Activated CD4-positive, alpha-beta T cell treated with anti-CD3 and anti-CD28 coated beads, Interleukin-2, amount 50 U/mL, for 48 hours (primary cell): ENCODE results near the gene ARHGAP42.
"Not testable (repeated sequence)": the region's sequence is repeated elsewhere in the genome, so short reads cannot be mapped to it uniquely, and the experiment has no call there.

Experiments
- DNase-seq, 2 experiments: peaks; one replicate each; pipeline ENCODE4 v3.0.0-alpha.2; 2020

The ARHGAP42 gene, protein sequence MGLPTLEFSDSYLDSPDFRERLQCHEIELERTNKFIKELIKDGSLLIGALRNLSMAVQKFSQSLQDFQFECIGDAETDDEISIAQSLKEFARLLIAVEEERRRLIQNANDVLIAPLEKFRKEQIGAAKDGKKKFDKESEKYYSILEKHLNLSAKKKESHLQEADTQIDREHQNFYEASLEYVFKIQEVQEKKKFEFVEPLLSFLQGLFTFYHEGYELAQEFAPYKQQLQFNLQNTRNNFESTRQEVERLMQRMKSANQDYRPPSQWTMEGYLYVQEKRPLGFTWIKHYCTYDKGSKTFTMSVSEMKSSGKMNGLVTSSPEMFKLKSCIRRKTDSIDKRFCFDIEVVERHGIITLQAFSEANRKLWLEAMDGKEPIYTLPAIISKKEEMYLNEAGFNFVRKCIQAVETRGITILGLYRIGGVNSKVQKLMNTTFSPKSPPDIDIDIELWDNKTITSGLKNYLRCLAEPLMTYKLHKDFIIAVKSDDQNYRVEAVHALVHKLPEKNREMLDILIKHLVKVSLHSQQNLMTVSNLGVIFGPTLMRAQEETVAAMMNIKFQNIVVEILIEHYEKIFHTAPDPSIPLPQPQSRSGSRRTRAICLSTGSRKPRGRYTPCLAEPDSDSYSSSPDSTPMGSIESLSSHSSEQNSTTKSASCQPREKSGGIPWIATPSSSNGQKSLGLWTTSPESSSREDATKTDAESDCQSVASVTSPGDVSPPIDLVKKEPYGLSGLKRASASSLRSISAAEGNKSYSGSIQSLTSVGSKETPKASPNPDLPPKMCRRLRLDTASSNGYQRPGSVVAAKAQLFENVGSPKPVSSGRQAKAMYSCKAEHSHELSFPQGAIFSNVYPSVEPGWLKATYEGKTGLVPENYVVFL

DNA sequence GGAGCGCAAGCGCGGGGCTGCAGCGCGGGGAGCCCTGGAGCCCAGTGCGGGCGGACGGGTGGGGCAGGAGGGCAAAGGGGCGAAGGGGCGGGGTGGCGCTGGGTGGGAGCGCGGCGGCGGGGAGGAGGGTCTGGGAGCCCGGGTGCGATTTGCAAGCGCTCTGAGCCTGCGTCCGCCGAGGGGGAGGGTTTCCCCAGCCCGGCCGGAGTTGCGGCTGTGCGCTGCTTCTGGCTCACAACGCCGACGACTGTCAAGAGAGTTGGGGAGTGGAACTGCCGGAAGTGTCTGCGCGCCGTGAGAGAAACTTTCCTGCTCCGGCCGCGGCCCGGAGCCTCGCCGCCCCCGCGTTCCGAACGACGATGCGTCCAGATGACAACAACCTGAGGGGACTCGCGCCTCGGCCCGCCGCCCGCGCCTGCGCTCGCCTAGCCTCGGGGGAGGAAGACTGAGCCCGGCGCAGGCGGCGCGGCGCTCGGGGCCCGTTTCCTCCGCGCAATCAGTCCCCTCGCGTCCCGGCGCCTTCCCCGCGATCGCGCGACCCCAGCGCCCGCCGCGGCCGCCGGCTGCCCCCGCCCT is at the start of gene ARHGAP42:
Gene ARHGAP42 (plus strand): TSS at position 235 of the 576 bp plus-strand sequence. CDS start 391 bp downstream, outside the sequence.
- peak; percentile 7 to 25 for DNase-seq

DNA sequence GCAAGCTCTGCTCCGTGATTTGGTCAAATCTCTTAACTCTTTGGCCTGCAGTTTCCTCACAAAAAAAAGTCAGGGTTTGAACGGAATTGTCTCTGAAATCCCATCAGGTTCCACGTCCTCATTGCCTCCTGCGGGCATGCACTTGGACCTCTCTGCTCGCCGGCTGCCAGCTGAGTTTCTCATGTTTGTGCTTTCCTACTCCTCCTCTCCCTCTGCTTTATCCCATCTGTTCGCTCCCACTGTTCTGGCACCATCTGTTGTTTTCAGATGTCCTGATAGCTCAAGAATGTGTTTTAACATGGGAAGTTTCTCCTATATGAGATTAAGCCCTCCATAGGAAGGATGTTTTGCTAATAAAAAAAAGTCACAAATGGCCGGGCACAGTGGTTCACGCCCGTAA is 49.4 kb upstream of the ARHGAP42 start:
- no peak for DNase-seq

DNA sequence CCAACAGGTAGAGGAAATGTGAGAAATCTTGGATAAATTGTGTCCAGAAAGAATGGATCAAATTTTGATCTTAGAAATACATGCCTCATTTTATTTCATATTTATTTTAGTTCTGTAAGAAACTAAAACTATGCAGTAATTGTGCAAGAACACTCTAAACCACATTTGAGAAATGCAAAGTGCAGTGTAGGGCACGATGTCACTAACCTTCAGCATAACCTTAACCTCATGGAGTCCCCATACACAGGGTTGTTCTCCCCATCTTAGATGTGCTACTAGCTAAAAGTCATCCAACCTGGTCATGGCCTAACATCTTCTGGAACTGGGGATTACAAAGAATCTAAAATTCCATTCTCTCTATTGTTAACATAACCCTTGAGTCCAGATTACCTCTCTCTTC is 48.4 kb upstream of the ARHGAP42 start:
- no peak for DNase-seq

DNA sequence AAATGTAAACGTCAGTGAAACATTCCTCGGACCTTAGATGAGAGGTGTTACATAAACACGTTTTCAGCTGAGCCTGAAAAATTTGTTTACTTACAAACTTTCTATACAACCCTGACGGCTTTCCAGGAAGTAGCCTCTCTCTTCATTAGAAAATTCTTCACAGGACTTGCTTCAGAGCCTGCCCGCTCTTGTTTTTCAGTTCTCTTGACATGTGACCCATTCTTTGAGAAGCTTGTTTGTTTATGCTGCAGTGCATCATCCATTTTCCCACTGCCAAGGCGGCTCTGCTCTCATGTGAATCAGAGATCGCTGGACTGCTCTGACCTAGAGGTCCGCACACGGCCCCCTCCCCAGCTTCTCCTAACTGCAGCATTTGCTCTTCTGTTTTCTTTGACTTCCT is 47.9 kb upstream of the ARHGAP42 start:
- DNase-seq: no peak

DNA sequence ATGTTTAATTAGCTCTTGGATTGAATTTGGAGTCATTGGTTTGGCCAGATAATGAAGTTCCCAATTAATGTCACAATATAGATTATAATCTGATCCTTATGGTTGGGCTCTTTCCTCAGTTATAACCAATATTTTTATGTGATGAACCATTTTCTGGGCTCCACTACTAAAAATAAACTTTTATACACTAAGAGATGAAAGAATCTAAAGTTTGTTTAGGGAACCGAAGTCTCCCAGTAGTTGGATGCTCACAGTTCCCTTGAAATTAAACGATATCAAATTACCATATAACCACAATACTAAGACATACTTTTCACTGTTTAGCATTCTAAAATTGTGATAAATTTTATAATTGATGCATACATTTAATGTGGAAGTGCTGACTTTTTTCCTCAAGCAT is 47.0 kb upstream of the ARHGAP42 start:
- DNase-seq: no peak

DNA sequence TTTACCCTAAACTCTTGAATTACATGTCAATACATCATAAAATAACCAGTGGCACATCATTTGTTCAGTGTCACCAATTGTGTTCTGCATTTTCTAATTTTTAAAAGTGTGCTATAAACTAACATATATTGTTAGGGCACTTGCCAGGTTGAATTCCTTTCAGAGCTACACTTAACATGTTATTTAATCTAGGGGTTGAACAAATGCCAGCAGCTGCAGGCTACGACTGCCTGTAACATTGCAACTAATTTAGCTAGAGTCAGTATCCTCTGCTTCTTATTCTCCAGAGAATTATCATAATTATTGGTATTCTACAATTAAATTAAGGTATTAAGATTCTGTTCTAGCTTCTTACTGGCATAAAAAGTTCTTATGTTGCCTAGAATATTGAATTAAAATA is 46.4 kb upstream of the ARHGAP42 start:
- no peak for DNase-seq

DNA sequence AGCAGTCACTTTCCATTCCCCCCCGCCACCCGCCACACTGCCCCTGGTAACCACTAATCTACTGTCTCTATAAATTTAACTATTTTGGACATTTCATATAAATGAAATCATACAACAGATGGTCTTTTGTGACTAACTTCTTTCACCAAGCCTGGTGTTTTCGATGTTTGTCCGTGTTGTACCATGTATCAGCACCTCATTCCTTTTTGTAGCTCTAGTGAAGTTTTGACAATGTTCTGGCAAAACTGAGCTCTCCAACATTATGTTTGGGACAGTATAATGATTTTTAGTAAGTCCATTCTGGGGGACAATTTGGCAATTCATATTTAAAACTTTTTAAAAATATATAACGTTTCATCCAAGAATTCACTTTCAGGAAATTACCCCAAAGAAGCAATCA is 45.6 kb upstream of the ARHGAP42 start:
- DNase-seq: no peak

DNA sequence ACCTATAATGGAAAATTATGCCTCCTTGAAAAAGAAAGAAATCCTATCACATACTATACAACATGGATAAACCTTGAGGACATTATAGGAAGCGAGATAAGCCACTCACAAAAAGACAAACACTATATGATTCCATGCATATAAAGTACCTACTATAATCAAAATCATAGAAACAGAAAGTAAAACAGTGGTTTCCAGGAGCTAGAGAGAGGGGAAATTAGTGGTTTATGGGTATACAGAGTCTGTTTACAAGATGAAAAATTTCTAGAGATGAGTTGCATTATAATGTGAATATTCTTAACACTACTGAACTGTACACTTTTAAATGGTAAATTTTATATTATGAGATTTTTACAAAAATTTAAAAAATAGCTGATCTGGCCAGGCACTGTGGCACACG is 40.5 kb upstream of the ARHGAP42 start:
- no peak for DNase-seq

DNA sequence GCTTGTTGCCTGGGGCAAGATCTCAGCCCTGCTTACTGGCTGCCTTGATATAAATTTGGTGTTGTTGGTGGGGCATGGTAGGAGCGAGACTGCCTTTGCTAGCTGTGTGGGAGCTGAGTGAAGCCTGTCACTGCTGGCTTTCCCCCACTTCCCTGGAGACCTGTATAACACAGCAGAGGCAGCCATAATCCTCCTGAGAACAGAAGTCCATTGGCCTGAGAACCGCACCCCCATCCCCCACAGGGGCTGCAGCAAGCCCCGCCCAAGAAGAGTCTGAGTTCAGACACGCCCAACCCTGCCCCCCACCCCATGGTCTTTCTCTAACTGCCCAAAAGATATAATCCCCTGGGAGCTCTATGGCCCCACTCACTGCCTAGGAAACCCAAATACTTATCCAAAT is 39.2 kb upstream of the ARHGAP42 start:
- DNase-seq: no peak

DNA sequence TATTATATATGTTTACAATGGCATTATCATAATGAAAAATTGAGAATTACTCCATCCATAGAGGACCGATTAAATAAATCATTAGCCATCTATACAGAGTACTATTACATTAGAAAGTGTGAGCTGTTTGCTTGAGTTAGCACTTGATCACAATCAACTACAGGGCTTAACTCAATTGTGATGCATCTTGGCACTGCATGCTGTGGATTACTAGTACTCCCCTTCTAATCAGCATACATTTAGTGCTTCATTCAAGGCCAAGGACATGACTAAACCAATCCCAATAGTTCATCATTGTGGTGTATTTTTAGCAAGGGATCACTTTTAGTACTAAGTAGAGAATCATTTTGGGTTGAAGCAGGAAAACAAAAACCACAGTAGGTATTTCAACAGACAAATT is 23.5 kb upstream of the ARHGAP42 start:
- DNase-seq: no peak

DNA sequence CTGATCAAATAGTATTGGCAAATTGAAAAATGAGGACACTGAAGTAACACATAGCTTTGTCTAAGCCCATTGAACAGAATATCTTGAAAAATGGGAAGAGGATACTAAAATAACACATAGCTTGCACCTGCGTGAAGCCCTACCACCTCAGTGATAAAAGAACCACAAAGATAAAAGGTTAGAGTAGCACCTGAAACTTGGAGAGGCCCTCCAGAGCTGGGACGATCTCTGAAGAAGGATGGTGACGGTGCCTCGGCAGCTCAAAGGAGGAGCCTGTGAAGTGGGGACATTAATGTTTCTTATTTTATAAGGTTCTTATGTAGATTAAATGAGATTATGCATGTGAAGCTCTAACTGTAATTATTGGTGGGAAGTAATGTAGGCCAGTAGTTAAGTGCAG is 23.1 kb upstream of the ARHGAP42 start:
- no peak for DNase-seq

DNA sequence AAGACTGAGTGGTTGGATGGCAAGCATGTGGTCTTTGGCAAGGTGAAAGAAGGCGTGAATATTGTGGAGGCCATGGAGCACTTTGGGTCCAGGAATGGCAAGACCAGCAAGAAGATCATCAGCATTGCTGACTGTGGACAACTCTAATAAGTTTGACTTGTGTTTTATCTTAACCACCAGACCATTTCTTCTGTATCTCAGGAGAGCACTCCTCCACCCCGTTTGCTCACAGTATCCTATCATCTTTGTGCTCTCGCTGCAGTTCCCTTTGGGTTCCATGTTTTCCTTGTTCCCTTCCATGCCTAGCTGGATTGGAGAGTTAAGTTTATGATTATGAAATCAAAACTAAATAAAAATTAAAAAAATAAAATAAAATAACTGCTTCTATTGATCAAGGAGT is 20.3 kb upstream of the ARHGAP42 start:
- DNase-seq: not testable (repeated sequence)

DNA sequence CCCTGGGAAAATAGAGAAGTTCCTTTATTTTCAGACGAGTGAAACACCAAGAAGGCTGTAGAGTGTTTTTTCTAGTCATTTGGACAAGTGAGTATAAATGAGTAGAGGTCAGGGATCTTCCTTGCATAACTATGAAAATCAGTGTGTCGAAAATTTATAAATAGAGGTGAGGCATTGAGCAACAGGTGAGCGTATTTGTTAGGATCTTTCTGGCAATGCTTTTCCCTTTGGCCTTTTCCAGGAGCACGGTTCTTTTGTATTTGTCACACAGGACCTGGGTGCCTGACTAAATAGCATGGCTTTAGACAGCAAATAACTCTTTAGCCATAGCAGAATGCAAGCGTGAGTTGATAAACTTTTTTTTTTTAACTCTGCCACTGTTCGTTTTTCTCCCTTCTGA is 19.6 kb upstream of the ARHGAP42 start:
- DNase-seq: no peak

DNA sequence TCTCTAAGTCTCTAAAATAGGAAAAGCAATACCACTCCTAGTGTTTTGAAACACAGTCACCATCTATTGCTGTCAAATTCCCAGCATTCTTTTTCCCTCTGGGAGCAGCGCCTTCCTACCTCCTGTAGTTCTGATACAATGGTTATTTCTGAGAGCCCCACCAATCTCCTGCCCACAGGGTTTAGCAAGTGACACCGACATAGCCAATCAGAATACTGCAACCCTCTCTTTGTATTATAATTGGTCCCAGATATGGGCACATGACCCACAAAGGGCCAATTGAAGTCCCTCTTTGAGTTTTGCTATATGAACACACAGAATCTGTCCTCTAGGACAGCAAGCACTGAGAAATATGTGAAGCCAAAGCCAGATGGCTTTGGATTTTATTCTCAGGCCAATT is 16.9 kb upstream of the ARHGAP42 start:
- DNase-seq: no peak

DNA sequence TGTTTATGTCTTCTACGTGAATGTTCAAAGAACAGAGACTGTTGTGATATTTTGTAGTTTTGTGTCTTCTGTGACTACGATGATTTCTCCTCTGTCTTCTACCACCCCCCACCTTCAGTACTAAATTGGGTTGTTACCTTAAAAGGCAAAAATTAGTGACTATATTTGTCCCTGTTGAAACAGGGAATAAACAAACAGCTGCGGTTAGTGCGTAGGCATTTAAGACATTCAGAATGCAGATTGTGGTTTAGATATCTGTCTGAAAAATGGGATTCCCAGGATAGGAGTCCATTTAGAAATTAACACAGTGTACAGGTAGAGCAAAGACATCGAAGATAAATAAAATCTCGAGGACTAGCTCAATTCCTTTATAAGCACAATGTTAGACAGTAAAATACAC is 15.6 kb upstream of the ARHGAP42 start:
- no peak for DNase-seq

DNA sequence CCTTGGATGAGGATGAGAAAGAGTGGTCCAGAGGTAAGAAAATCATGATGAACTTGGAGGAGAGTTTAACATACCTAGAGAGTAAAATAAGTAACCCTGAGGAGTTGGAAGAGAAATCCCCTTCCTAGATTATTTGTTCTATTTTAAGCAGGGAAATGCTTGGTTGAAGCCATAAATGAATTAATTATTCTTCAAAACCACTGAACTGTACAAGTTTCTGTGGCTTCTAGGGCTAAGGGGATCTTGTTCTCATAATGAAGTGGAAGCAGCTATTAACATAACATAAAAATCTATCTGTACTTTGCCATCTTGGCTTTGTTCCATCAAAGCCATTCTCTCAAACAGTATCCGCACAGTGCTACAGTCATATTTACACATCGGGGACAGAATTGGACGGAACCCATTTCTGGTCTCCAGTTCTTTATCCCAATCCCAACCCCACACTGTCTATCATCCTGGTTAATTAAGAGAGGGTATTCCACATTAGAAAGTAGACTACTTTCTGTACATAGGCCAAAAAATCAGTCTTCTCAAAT is 14.5 kb upstream of the ARHGAP42 start:
- no peak for DNase-seq

DNA sequence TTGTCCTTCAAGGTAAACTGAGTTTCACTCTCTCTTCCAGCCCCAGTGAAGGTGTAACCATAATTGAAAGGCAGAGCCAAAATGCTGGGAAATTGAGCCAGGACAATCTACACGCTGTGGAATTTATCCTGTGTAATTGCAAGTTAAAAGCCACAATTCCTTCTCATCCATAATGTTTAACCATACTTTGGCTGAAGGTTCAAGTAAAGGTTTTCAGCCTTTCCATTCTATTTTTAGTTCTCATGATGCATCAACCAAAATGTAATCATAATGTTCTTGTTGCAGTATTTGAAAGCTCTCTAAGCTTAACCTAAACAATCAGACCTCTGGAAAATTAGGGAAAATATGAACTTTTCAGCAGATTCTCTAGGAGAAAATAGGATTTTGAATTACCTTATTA is 14.0 kb upstream of the ARHGAP42 start:
- DNase-seq: no peak

DNA sequence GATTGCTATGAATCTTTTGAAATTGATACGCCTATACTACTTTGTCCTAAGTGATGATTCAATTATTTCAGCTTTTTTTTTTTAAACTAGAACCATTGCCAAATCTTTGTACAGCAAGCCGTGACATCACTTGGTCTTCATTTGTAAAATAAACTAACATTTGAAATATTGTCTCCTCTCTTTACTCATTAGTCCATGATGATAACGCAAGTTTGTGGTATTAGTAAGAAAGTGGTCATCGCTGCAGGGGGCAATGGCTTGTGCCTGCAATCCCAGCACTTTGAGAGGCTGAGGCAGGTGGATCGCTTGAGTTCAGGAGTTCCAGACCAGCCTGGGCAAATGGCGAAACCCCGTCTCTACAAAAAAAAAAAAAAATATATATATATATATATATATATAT is 12.9 kb upstream of the ARHGAP42 start:
- DNase-seq: no peak

DNA sequence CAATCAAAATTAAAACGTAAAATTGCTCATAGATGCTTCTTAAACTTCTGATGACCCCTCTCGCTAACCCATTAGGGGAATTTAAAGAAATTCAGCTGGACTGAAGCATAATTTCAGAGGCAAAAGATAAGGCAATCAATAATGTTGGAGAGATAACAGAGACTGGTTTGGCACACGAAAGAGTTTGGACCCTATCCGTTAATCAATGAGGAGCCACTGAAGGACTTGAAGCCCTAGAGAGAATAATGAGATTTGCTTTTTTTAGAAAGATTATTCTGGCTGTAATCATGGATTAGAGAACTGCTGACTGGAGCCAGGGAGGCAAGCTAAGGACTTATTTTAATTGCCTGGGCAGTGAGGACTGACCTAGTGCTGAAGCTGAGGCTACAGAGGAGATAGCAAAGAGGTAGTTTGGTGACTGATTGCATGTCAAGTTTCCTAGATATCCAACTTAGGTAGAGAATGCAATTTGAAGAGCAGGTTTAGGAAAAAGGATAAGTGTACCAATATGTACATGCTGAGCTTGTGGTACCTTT is 11.9 kb upstream of the ARHGAP42 start:
- DNase-seq: no peak

DNA sequence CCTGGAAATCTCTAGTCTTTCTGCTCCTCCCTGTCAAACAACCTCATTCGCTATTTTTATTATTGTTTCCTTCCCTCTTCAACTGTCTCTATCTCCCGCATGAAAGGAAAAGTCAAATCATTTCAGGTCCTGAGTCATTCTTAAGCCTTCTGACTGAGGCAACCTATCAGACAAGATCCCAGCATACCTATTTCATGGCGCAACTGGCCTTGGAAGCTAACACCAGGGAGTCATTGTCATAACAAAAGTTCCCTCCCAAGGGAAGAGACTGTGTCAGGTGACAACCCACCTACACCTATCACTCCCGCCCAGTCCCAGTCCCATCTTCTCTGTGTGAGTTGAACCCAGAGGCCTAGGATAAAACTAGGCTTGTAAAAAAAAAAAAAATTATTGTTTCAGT is 10.2 kb upstream of the ARHGAP42 start:
- no peak for DNase-seq

DNA sequence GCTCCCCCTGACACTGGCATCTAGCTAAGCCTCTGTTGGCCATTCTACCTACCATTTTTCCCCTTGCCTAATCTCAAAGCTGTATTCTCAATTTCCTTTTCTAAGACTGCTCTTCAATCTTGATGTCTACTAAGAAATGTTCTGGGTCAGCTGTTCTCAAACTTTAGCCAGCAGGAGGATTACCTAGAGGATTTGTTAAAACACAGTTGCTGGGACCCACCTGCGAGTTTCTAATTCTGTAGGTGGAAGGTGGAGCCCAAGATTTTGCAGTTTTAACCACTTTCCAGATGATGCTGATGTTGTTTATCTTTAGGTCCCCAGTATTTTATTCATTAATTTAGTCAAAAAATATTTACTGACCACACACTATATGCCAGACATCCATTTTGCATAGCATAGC is 9.3 kb upstream of the ARHGAP42 start:
- DNase-seq: no peak

DNA sequence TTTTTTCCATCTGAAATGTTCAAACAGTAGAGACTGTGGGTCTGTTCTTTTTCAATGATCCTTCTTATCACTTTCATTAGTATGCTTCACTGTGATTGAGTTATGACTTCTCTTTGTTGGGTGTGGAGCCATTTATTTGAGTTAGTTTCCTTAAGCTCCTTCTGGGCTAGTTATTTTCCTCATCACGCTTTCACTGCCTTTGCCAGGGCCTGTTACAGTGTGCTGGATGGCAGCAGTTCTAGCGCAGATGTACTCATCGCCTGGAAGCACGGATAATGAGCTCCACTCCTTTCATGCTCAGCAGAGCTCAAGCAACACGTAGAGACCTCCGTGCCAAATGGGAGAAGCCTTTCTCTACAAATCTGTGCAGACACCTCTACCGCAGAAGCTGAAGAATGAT is 7.0 kb upstream of the ARHGAP42 start:
- no peak for DNase-seq

DNA sequence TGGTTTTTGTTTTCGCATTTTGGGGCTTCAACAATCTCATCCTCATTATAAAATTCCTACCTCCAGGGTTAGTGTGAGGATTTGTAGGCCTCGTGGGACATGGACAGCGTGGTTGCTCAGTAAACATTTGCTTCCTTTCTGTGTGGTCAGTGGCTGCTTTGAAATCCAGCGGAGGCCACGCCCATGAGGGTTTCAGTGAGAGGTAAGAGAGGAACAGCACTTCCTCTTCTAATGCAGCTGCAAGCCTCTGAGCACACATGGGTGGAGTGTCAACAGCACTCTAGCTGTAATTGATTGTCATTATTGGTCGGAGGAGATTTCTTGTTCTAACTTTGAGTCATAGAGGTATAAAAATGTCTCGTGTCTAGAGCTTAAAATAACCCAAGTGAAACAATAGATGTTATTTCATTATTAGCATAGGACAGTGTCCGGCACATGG is 6.0 kb upstream of the ARHGAP42 start:
- DNase-seq: no peak
